GM12865 (cell line): ENCODE measurements around the gene GHR.

Experiments used
- DNase-seq: peaks from one replicate; pipeline ENCODE4 v3.0.0; 2010; ENCODE audit warnings: low read depth
- H3K4me3 ChIP-seq: 2 replicates; pipeline ENCODE4 v1.5.1; 2011; ENCODE audit warnings: mild to moderate bottlenecking, low read depth, low read length, control low read depth
- TF ChIP-seq, protein P1 (sequence below): IDR thresholded peaks from 2 replicates; pipeline ENCODE4 v1.5.1; 2011; ENCODE audit warnings: low read length, control low read depth, low read depth, inconsistent platforms; ENCODE audit not compliant: insufficient read depth; ENCODE audit errors: missing control alignments

Gene GHR

DNA sequence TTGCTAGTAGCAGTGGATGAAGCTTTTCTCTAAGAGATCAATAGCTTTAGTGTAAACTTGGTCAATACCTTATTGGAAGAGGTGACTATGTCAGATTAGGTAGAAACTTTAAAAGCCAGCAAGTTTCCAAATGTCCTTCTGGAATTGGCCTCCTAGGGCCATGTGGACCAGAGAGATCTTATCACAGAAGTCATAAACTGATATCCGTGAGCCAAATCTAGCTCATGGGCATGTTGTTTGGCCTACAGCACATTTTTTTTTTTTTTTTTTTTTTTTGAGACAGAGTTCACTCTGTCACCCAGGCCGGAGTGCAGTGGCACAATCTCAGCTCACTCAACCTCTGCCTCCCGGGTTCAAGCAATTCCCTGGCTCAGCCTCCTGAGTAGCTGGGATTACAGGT, 175.9 kb downstream of the GHR start:
- no peak for DNase-seq
- TF ChIP-seq, protein P1, sequence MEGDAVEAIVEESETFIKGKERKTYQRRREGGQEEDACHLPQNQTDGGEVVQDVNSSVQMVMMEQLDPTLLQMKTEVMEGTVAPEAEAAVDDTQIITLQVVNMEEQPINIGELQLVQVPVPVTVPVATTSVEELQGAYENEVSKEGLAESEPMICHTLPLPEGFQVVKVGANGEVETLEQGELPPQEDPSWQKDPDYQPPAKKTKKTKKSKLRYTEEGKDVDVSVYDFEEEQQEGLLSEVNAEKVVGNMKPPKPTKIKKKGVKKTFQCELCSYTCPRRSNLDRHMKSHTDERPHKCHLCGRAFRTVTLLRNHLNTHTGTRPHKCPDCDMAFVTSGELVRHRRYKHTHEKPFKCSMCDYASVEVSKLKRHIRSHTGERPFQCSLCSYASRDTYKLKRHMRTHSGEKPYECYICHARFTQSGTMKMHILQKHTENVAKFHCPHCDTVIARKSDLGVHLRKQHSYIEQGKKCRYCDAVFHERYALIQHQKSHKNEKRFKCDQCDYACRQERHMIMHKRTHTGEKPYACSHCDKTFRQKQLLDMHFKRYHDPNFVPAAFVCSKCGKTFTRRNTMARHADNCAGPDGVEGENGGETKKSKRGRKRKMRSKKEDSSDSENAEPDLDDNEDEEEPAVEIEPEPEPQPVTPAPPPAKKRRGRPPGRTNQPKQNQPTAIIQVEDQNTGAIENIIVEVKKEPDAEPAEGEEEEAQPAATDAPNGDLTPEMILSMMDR: no peak
- no peak overlapping the region for H3K4me3 ChIP-seq

DNA sequence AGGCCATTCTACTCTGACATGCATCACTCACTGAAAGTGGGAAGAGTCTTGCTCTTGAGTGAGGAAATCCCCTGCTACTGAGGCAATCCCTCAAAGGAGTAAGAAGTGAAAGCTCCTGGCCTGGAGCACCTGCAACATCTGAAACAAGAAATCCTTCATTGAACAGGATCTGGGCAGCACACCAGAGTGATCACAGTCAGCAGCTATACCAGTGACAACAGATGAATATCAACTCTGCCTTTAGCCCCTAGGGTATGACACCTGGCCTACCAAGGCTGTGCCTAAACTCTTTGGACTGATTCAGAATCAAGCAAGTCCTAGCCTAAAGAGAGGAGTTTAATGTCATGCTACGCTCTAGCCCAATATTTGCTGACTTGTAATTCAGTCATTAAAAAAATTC, 177.2 kb downstream of the GHR start:
- no peak overlapping the region for H3K4me3 ChIP-seq
- TF ChIP-seq, protein P1: no peak
- peak; percentile 21 for DNase-seq

DNA sequence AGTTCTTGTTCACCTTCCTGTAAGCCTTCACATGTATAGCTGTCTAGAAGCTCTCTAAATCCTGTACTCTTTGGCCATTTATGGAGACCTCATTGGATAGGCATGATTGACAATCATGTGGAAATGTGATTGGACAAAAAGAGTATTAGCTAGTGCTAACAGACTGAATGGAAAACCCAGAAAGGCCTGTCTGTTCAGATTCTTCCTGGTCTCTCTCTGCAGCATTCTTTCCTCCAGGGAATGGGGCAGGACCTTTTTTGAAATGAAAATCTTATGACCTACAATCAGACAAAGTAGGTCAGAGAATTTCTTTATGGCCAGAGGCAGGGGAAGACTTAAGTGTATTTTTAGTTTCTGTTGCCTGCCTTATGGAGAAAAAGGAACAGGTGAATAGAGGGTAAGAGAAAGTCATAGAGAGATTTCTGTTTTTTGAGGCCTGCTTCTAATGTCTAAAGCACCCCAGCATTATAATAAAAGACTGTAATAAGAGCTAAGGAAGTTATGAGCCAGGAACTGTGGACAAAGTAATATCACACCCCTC, 181.0 kb downstream of the GHR start:
- H3K4me3 ChIP-seq: no peak overlapping the region
- TF ChIP-seq, protein P1: no peak

DNA sequence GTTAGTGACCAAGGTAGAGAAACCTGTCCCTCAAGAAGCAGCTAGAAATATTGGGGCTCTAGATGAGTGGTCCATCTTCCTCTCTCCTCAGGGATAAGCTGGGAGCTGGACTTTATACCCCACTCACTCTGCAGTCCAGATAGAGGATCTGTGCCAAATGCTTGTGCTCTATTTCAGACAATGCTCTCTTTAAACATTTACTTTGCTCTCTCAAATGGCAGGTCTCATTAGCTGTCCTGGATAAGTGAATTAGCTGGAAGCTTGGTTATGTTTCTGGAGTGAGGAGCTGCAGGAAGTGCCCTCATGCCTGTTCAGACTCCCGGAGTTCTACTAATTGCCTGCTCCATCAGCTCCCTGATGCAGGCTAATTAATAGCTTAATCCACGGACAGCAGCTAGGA, 182.3 kb downstream of the GHR start:
- DNase-seq: no peak
- TF ChIP-seq, protein P1: no peak

More for the DNA sequence above, 181.0 kb downstream of the GHR start:
- DNase-seq: no peak

DNA sequence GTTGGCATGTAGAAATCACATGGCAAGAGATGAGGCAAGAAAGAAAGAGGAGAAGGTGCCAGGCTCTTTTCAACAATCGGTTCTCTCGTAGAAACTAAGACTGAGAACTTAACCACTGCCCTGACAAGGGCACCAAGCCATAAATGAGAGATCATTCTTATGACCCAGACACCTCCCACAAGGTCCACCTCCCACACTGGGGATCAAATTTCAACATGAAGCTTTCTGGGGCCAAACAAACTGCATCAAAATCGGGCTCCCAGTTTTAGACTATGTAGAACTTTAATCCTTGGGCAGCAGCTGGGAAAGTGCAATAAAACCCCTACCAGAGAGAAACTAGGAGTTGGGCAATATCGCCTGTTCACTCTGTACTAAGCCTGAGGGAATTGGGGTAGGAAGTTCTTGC, 183.2 kb downstream of the GHR start:
- H3K4me3 ChIP-seq: no peak overlapping the region
- no peak for DNase-seq
- TF ChIP-seq, protein P1: no peak

More for the DNA sequence above, 182.3 kb downstream of the GHR start:
- H3K4me3 ChIP-seq: no peak overlapping the region

DNA sequence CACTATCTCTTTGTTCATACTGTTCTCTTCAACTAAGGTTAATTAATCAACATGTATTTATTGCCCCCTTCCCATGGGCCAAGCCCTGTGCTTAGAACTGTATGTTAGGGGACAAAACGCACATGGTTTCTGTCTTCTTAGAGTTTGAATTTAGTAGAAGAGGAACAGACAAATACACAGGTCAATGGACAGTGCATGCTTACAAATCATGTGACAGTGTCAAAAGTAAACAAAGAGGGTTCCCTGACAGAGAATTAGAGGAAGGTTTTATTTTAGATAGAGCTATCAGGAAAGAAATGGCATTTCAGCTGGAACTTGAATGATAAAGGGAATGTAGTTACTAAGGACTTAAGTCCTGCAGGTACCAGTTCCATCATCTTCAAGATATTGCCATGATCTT, 188.2 kb downstream of the GHR start:
- no peak overlapping the region for H3K4me3 ChIP-seq
- TF ChIP-seq, protein P1: no peak
- DNase-seq: no peak

DNA sequence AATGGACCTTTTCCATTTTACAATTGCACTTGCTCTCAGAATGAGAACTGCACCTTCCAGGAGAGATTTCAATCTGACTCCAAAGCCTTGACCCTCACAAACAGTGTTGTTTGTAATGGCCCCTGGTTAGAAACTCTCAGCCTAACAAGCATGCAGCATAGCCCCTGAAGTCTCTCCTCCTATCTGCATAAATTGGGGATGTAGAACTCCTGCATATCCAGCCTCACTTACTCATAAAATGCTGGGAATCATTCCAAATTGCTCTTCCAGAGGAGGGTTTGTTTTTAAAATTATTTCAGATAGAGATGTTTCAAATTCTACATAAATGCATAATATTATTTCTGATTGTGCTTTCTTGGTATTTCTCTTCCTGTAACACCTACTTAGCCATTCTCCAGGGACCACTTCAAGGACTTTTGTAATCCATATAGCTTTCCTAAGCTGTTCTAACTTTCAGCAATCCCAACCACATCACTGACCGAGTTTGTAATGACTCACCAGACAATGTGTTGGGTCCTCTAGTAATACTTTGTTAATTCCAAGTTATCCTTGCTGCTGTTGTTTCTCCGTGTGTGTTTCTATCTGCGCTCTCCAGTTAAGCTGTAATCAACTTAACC, 189.6 kb downstream of the GHR start:
- no peak for DNase-seq
- no peak overlapping the region for H3K4me3 ChIP-seq
- TF ChIP-seq, protein P1: no peak
